WTC11 (cell line): Measurements from ENCODE around the gene OR4L1. TPM values are rescaled to one million over a fixed set of nuclear protein-coding genes. Genes with fewer than 3 reads are reported as not detected.

ENCODE experiments used
- ATAC-seq: fragments of 200-7000 bp; cut with Tn5 transposase; 2 replicates; pipeline ENCODE4 v1.10.0; 2021; ENCODE audit warnings: mild to moderate bottlenecking, moderate library complexity
- Bru-seq: library from RNA; stranded (reverse); fragments of 400-500 nt; gene quantifications from one replicate; lab custom pipeline; 2021; lab: Mats Ljungman, UMichigan
- CTCF ChIA-PET: fragments of 300-600 bp; sonication (Branson Sonifier 250); formaldehyde crosslinking; loops from one replicate; lab custom pipeline; 2021; ENCODE audit warnings: antibody characterized with exemption; lab: Charles Lee
- POLR2A ChIA-PET: fragments of 350-600 bp; sonication (Branson Sonifier 250); formaldehyde crosslinking; loops from one replicate; lab custom pipeline; 2021; ENCODE audit warnings: antibody characterized with exemption; lab: Charles Lee
- DNase-seq: peaks from one replicate; pipeline ENCODE4 v3.0.0; 2021; ENCODE audit warnings: low spot score
- H3K27ac Mint-ChIP-seq: 2 replicates; pipeline ENCODE4 v1.8.0; 2021; ENCODE audit warnings: mixed read lengths
- H3K27me3 Mint-ChIP-seq: 2 replicates; pipeline ENCODE4 v1.8.0; 2021; ENCODE audit warnings: low read depth, mild to moderate bottlenecking, moderate library complexity, mixed read lengths
- H3K36me3 Mint-ChIP-seq: 2 replicates; pipeline ENCODE4 v1.8.0; 2021; ENCODE audit warnings: mixed read lengths
- H3K4me1 Mint-ChIP-seq: 2 replicates; pipeline ENCODE4 v1.8.0; 2022; ENCODE audit warnings: mixed read lengths
- H3K4me3 Mint-ChIP-seq: 2 replicates; pipeline ENCODE4 v1.8.0; 2021; ENCODE audit warnings: mild to moderate bottlenecking, moderate library complexity, mixed read lengths
- H3K9me3 Mint-ChIP-seq: 2 replicates; pipeline ENCODE4 v1.8.0; 2021; ENCODE audit warnings: mixed read lengths
- ATF2 ChIP-seq: sonication (generic); formaldehyde crosslinking; IDR thresholded peaks from 2 replicates; pipeline ENCODE4 v1.8.1; 2022; ENCODE audit warnings: low read depth, missing genetic modification reagents, borderline replicate concordance
- CTCF ChIP-seq: fragments of 200-600 bp; IDR thresholded peaks from 2 replicates; pipeline ENCODE4 v1.8.0; 2022; ENCODE audit warnings: antibody characterized with exemption
- E2F4 ChIP-seq: sonication (generic); formaldehyde crosslinking; IDR thresholded peaks from 2 replicates; pipeline ENCODE4 v1.8.1; 2022; ENCODE audit warnings: low read depth, mild to moderate bottlenecking, moderate library complexity, missing genetic modification reagents, borderline replicate concordance
- ELF4 ChIP-seq: sonication (generic); formaldehyde crosslinking; IDR thresholded peaks from 2 replicates; pipeline ENCODE4 v1.8.1; 2022; ENCODE audit warnings: low read depth, mild to moderate bottlenecking, moderate library complexity, missing genetic modification reagents
- ETV6 ChIP-seq: sonication (generic); formaldehyde crosslinking; IDR thresholded peaks from 2 replicates; pipeline ENCODE4 v1.8.1; 2022; ENCODE audit warnings: mild to moderate bottlenecking, missing genetic modification reagents
- JUN ChIP-seq: sonication (generic); formaldehyde crosslinking; IDR thresholded peaks from 2 replicates; pipeline ENCODE4 v1.8.0; 2023; ENCODE audit warnings: mild to moderate bottlenecking, missing genetic modification reagents
- NFATC4 ChIP-seq: fragments of 250-450 bp; sonication (Bioruptor Pico); IDR thresholded peaks from 2 replicates; pipeline ENCODE4 v1.9.0; 2021; ENCODE audit warnings: mild to moderate bottlenecking
- NR1H2 ChIP-seq: sonication (generic); formaldehyde crosslinking; IDR thresholded peaks from 2 replicates; pipeline ENCODE4 v1.9.0; 2021; ENCODE audit warnings: mild to moderate bottlenecking, moderate library complexity, missing genetic modification reagents
- NR3C1 ChIP-seq: sonication (generic); formaldehyde crosslinking; conservative IDR thresholded peaks from 2 replicates; pipeline ENCODE4 v1.8.1; 2023; ENCODE audit warnings: low read depth, mild to moderate bottlenecking, missing genetic modification reagents
- OVOL2 ChIP-seq: fragments of 250-450 bp; sonication (Bioruptor Pico); IDR thresholded peaks from 2 replicates; pipeline ENCODE4 v1.9.0; 2021; ENCODE audit warnings: mild to moderate bottlenecking, borderline replicate concordance
- RORB ChIP-seq: fragments of 250-450 bp; sonication (Bioruptor Pico); IDR thresholded peaks from 2 replicates; pipeline ENCODE4 v1.9.0; 2021; ENCODE audit warnings: mild to moderate bottlenecking
- STAT6 ChIP-seq: sonication (generic); formaldehyde crosslinking; conservative IDR thresholded peaks from 2 replicates; pipeline ENCODE4 v1.8.1; 2023; ENCODE audit warnings: mild to moderate bottlenecking, low read depth, missing genetic modification reagents, moderate library complexity
- TEAD1 ChIP-seq: sonication (generic); formaldehyde crosslinking; IDR thresholded peaks from 2 replicates; pipeline ENCODE4 v1.8.0; 2022; ENCODE audit warnings: mild to moderate bottlenecking, missing genetic modification reagents
- TEAD4 ChIP-seq: sonication (generic); formaldehyde crosslinking; IDR thresholded peaks from 2 replicates; pipeline ENCODE4 v1.8.0; 2022; ENCODE audit warnings: mild to moderate bottlenecking, missing genetic modification reagents
- USF1 ChIP-seq: sonication (generic); formaldehyde crosslinking; IDR thresholded peaks from 2 replicates; pipeline ENCODE4 v1.8.0; 2022; ENCODE audit warnings: mild to moderate bottlenecking, missing genetic modification reagents
- ZNF263 ChIP-seq: sonication (generic); formaldehyde crosslinking; IDR thresholded peaks from 2 replicates; pipeline ENCODE4 v1.8.1; 2022; ENCODE audit warnings: low read depth, mild to moderate bottlenecking, moderate library complexity, missing genetic modification reagents
- ZNF416 ChIP-seq: fragments of 250-450 bp; sonication (Bioruptor Pico); IDR thresholded peaks from 2 replicates; pipeline ENCODE4 v1.9.0; 2021; ENCODE audit warnings: mild to moderate bottlenecking, inconsistent platforms
- long read RNA-seq, 3 experiments: library from RNA in 1 of 3; library from capped mRNA in 1 of 3; library from polyadenylated mRNA in 1 of 3; unstranded in 2 of 3; stranded (forward) in 1 of 3; transcript quantifications; one replicate each; pipeline ENCODE4 v2.0.0, GENCODE V29; 2021
- total RNA-seq: library from RNA; stranded (reverse); gene quantifications from 3 replicates; pipeline ENCODE4 v1.2.3, GENCODE V29; 2021

The OR4L1 gene
- not detected in 3 replicates for total RNA-seq
- Bru-seq, nascent RNA: not detected
- long read RNA-seq, experiment 1: 0 reads
- long read RNA-seq, experiment 2: 0 reads
- long read RNA-seq, experiment 3: 0 reads

- POLR2A ChIA-PET: no interaction called here
- no peak for TF ChIP-seq ZNF416 (CRISPR knock-in tag)
- TF ChIP-seq STAT6 (CRISPR knock-in tag): no peak
- no peak for TF ChIP-seq ETV6 (CRISPR knock-in tag)
- TF ChIP-seq OVOL2 (CRISPR knock-in tag): no peak
- no peak for TF ChIP-seq ELF4
- CTCF ChIA-PET: no interaction called here
- Mint-ChIP-seq H3K4me3 (no peak within 1 kb of the TSS), H3K27me3 (no peaks in the 10 kb centered on the region; the same call in 1 of the 2 replicates), H3K4me1 (no peaks in the 10 kb centered on the region), H3K9me3 (peaks cover 80% of the 10 kb centered on the region), H3K27ac (no peak within 1 kb of the TSS), H3K36me3 (peaks cover 62% of the 10 kb centered on the region)
- DNase-seq: no peak
- no peak for ATAC-seq
Observed at GRCh38 chr14:20059745-20060144, at the start of gene OR4L1. Gene OR4L1 (plus strand): TSS chr14:20060045. CDS start chr14:20060045, 0 bp downstream.

GRCh38 chr14:20019257-20019865 is 40.5 kb upstream of the OR4L1 start, which contains the start of gene OR4K14:
Gene OR4K14 (minus strand): TSS chr14:20019307. CDS start chr14:20015193, 4,114 bp downstream.
- TF ChIP-seq RORB (no peak), USF1 (CRISPR knock-in tag) (no peak), ATF2 (no peak), E2F4 (CRISPR knock-in tag) (no peak), TEAD1 (no peak), JUN (CRISPR knock-in tag) (no peak), NR3C1 (CRISPR knock-in tag) (no peak), ZNF263 (CRISPR knock-in tag) (no peak), TEAD4 (no peak)
- peaks cover 89% of the 10 kb centered on the region for H3K9me3 Mint-ChIP-seq
- POLR2A ChIA-PET: no interaction called here
- no peak for DNase-seq
- no peak within 1 kb of the TSS for H3K27ac Mint-ChIP-seq
- ATAC-seq: no peak
- no peaks in the 10 kb centered on the region for H3K4me1 Mint-ChIP-seq
- peaks cover 4% of the 10 kb centered on the region; the same call in 1 of the 2 replicates for H3K27me3 Mint-ChIP-seq
- H3K4me3 Mint-ChIP-seq: no peak within 1 kb of the TSS
- CTCF ChIA-PET: no interaction called here
- H3K36me3 Mint-ChIP-seq: peaks cover 60% of the 10 kb centered on the region

- CTCF ChIA-PET: no interaction called here
- ATAC-seq (no peak), DNase-seq (no peak)
- Mint-ChIP-seq H3K9me3 (peaks cover 84% of the 10 kb centered on the region), H3K4me3 (no peak overlapping the region), H3K27me3 (peaks cover 3% of the 10 kb centered on the region), H3K4me1 (no peaks in the 10 kb centered on the region), H3K36me3 (peaks cover 63% of the 10 kb centered on the region), H3K27ac (no peak overlapping the region)
- POLR2A ChIA-PET: no interaction called here
- TF ChIP-seq CTCF: no peak
- no peak for TF ChIP-seq NFATC4 (CRISPR knock-in tag)
- TF ChIP-seq NR1H2: no peak
Observed at GRCh38 chr14:20031058-20031457, 28.8 kb upstream of the OR4L1 start.
